GM18508 (cell line): Measurements from ENCODE around the gene GAB2.
"Not testable (repeated sequence)": the region's sequence is repeated elsewhere in the genome, so short reads cannot be mapped to it uniquely, and the experiment has no call there.

Source experiments
- ATAC-seq: cut with Tn5 transposase; IDR thresholded peaks from one replicate; pipeline ENCODE4 v1.9.1; 2021; ENCODE audit warnings: moderate number of reproducible peaks; ENCODE audit not compliant: insufficient read depth, unreplicated experiment

GAB2 gene

DNA sequence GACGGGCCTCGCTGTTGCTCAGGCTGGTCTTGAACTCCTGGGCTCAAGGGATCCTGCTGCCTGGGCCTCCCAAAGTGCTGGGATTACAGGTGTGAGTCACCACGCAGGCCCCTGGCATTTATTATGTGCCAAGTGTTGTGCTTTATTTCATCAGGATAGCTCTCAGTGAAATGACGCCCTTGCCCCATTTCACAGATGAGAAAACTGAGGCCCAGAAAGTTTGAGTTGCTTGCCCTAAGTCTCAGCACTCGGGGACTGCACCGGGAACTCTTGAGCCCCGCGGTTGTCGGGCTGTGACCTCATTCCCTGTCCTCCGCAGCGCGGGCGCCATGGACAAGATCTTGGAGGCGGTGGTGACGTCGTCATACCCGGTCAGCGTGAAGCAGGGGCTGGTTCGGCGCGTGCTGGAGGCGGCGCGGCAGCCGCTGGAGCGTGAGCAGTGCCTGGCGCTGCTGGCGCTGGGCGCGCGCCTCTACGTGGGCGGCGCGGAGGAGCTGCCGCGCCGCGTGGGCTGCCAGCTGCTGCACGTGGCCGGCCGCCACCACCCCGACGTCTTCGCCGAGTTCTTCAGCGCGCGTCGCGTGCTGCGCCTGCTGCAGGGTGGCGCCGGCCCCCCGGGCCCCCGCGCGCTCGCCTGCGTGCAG lies 221.6 kb downstream of the GAB2 start:
- no peak for ATAC-seq

DNA sequence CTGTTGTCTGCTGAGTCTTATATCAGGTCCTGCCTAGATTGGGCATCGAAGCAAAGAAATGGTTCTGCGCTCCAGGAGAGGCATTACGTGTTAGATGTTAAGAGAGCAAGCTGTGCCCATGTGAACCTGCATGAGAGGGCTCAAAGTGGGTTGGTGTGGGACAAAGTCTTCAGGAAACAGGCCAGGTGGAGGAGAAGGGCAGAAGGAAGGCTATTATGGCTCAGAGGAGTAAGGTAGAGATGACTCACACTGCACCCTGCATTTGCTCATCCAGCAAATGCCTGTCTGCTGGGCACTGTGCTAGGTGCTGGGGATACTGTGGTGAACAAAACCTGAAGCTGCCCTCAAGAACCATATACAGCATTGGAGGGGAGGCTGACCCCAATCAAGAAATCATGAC lies 223.1 kb downstream of the GAB2 start:
- no peak for ATAC-seq

DNA sequence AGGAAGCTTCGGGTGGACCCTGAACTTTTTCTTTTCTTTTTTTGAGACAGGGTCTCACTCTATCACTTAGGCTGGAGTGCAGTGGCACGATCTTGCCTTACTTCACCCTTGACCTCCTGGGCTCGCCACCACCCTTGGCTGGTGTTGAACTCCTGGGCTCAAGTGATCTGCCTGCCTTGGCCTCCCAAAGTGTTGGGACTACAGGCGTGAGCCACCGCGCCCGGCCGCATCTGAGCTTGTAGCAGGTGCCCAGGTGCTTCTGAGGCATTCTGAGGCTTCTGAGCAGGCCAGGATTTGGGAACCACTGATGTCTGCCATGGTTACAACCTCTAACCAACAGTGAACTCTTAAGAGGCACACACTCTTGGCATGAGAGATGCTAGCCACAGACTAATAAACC lies 223.8 kb downstream of the GAB2 start:
- no peak for ATAC-seq

DNA sequence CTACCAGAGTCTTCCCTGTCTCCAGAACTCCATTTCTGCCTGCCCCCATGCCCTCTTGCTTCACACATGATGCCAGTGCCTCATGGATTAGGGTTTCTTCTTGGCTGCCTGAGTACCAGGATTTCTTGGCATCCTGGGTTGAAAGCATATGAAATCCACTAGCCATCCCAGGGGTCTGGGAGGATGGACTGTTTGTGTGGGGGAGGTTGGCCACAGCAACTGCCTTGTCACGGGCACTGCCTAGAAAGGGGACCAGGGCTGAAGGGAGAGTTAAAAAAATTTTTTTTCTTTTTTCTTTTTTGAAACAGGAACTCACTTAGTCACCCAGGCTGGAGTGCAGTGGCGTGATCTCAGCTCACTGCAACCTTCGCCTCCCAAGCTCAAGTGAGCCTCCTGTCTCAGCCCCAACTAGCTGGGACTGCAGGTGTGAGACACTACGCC lies 224.7 kb downstream of the GAB2 start:
- no peak for ATAC-seq

DNA sequence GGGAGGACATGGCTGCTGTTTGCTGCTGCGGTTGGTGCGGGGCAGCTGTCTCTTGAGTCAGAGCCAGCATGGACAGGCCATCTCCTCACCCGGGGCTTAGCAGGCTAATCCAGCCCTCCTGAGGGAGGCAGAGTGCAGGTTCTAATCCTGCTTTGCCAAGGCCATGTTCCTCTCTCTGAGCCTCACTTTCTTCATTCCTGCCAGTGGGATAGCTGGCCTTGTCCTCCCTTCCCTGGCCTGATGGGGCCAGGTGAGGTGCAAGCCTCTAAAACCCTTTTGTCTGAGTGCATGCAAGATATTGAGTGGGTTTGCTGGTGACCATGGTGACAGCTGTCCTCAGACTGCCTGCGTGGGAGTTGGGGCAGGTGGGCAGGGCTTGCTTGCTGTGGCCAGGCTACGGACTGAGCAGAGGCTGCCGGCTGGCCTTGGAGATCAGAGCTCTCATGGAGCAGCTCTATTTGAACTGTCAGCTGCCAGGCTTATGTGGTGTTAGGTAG lies 225.3 kb downstream of the GAB2 start:
- no peak for ATAC-seq

DNA sequence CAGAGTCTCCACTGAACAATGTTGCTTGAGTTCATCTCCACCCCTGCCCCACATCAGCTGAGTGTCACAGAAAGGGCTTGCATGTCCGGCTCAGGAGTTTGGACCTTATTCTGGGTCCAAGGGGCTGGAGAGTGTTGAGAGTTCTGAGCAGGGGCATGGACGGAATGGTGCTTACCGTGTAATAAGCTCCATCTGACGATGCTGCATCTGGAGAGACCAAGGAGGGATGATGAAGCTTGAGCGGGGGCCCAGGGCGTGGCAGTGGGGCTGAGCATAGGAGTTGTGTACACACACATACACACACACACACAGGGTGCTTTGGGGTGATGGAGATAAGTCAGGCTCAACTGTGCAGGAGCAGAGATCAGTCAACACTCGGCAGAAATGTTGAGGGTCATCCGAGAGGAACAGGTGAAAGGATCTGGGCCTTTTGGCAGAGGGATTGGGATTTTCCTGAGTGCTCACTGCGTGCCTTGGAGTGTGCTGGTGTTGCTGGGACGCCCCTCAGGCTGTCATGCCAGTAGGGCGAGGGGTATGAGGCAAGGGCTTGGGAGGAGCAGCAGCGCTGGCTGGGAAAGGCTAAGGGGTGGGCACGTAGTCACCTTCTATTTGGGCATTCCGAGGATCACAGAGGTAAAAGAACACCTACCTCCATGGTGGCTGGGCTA lies 226.6 kb downstream of the GAB2 start:
- no peak for ATAC-seq

DNA sequence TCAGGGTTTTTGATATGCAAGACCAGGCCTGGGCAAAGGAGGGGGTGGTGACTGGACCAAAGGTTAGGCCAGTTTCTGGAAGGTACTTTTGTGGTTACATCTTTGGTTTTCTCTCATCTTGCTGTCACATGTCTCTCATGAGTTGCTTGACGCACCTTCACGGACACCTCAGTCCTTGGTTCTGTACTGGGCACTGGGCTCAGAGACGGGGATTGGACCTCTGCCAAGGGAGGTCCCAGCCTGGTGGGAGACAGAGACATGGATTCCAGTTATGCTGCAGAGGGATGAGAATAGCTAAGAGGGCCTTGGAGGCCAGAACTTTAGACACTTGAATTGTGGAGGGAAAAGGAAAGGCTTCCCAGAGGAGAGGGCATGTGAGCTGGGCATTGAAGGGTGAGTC lies 227.2 kb downstream of the GAB2 start:
- ATAC-seq, result no peak

DNA sequence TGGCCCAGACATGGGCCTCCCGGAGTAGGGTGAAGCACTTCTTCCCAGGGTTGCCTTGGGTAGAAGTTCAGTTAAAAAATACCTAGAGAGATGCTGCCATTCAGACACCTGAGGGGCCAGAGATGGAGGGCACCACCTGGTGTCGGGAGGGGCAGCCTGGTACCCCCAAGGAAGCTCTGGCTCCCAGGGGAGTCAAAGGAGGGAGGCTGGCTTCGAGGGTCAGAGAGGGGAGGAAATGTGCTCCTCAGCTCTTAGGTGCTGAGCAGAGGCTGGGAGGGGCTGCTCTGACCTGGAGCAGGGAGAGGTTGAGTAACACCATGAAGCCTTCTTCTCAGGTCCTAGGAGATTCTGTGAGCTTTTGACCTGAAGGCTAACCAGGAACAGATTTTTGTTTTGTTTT lies 227.8 kb downstream of the GAB2 start:
- no peak for ATAC-seq

DNA sequence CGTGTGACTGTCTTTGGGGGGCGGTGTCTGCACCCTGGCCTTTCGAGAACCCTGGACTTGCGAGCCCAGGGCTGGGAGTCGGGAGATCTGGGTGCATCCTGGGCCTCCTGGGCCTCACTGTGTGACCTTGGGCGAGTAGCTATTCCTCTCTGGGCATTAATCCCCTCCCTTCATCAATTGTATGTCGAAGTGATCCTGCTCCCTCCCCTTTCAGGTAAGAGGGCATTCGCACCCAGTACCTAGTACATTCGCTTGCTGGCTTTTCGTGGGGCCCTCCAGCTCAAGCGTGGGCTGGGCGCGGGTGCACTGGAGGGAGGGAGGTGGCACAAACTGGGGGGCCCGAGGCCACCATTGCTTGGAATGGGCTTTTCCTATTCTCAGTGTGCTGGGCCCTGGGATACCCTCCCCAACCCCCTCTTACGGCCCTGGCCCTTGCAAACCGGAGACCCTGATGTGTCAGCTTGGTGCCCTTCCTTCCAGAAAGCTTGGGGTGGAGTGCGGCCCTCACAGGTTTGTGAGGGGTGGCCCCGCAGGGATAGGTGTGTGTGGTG lies 228.4 kb downstream of the GAB2 start:
- ATAC-seq, result no peak

DNA sequence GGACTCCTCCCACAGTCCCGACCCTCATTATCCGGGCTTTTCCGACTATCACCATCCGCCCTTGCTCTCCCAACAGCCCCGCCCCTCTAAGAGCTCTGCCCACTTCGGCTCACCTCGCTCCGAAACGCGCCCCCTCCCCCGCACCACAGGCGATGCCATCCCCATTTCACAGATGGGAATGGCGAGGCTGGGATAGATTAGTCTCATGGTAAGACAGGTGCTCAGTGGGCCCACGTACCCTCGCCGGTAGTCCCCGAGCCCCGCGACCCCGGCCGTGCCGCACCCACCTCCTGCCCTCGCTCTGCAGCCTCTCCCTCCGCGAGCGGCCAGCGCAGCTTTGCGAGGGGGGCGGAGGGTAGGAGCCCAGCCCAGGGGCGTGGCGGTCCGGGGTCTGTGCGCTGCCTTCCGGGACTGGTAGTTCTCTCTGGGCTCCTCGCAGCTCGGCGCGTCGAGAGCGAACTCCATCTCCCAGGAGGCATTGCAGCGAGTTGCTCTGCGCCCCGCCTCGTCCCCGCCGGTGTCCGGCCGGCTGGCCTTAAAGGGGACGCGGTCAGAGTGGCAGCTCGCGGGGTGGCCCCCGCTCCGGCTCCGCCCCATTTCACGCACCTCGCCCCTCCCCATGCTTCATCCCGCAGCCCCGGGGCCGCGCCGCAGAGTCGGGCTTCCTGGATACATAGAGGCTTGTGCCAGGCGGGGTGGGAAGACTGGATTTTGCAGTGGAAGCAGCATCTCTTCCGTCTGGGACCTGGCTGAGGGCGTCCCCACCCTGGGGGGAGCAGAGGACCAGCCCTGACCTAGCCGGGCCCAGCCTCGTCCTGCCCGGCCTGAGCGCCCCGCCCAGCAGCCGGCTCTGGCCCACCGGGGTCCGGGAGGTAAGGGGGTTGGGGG lies 229.1 kb downstream of the GAB2 start, which contains the start of the genes KCTD21 and USP35:
TSS of gene KCTD21 (minus strand) at position 341 of the 888 bp plus-strand sequence. CDS start 14,072 bp downstream, outside the sequence.
TSS of gene USP35 (plus strand) at position 634 of the 888 bp plus-strand sequence. CDS start 7,327 bp downstream, outside the sequence.
- ATAC-seq, result peak; percentile 80

DNA sequence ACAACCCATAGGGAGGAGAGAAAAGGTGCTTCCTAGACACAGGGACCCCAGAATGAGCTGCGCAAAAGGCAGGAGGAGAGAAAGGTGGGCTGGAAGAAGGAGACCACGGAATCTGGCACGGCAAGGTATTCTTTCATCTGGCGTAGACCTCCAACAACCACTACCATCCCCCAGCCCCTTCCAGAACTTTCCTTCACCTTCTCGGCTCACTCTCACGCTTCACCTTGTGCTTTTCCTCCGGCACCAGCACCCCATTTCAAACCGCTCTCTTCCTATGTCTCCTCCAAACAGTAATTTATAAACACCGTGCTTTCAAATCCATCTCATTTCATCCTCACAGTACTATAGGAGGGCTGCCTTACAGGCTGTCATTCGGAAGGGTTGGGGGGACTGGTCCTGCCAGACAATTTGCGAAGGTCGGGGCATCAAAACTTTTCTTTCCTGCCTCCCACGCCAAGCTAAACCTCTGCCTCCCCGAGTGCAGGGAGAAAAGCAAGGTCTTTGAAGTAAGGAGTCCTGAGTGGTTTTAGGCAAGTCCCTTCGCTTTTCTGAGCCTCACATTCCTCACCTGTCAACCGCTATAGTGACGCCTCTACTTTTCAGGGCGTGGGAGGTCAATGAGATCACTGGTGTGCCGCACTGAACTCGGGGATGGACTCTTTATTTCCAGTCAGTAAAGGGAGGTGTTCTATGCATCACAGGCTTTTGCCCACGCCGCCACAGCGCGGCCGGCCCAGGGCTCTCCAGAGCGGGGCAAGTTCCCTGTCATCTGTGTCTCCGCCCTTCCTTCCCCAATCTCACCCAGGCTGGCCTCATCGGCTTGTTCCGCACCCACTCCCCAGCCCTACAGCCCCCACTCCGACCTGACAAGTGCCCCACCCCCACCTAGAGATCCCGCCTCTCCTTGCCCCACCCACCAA lies 230.0 kb downstream of the GAB2 start:
- ATAC-seq, result peak; percentile 14

DNA sequence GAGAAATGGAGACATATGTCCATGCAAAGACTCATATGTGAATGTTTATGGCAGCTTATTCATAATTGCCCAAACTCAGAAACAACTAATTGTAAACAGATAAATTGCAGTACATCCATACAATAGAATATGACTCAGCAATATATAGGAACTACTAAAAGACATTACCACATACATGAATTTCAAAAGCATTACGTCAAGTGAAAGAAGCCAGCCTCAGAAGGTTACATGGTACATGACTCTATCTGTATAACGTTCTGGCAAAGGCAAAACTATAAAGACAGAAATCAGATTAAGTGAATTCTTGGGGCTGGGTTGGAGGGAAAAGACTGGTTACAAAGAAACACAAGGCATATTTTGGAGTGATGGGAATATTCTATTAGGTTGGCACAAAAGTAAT lies 236.4 kb downstream of the GAB2 start:
- ATAC-seq, result no peak

DNA sequence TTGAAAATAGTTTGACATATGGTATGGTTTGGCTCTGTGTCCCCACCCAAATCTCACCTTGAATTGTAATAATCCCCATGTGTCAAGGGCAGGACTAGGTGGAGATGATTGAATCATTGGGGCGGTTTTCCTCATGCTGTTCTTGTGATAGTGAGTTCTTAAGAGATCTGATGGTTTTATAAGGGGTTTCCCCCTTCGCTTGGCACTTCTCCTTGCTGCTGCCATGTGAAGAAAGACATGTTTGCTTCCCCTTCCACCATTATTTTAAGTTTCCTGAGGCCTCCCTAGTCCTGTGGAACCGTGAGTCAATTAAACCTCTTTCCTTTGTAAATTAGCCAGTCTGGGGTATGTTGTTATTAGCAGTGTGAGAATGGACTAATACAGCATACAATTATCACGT lies 236.9 kb downstream of the GAB2 start:
- ATAC-seq, result no peak

DNA sequence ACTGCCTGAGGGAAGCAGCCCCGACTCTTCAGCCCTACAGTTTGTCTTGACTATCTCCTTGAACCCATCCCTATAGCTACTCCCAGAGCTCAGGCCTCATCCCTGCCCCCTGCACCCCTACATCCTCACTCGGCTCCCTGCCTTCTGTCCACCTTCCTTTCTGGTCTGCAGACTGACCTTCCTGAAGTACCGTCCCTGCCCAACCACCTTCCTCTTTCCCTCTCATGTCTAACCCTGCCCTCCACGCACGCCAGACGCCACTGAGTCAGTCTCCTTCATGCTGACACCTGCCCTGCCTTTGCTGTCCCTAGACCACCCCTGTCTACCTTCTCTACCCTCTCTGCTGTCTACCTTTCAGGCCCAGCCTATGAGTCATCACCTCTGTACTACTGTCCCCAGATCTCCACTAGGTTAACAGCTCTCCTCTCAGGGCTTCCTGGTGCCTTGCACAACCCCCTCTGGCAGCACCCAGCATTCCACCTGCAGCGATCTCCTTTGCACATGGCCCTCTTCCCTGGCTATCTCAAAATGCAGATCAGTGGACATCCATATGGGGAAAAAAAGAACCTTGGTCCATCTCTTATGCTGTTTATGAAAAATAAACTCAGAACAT lies 238.1 kb downstream of the GAB2 start:
- ATAC-seq, result no peak

DNA sequence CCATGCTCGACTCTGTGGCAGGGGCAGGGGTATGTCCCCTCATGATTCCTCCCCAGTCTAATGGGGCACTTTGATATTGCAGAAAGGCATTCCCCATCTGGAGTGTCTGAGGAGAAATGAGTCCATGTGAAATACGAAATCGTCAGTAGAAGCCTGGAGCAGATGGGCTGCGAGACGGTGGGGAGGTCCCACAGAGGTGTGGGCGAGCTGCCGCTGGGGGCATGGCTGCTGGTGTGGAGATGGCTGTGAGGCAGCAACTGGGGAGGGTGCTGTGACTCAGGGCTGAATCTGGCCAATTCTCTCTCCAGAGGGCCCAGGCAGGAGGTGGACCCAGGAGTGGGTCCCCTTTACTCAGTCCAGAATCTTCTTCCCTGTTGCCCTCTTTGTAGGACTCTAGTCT lies 240.4 kb downstream of the GAB2 start:
- no peak for ATAC-seq

DNA sequence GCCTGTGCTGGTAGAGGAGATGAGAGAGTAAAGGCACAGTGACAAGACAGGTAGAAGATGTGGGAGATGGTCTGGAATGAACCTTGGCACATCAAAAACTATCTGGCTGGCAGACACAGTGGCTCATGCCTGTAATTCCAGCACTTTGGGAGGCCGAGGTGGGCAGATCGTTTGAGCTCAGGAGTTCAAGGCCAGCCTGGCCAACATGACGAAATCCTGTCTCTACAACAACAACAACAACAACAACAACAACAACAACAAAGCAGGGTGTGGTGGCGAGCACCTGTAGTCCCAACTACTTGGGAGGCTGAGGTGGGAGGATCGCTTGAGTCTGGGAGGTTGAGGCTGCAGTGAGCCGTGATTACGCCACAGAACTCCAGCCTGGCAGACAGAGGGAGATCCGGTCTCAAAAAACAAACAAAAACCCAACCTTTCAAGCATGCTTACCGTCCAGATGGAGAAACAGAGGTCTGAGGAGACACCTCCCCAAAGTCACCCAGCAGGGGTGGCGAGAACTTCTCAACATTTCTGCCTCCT lies 240.9 kb downstream of the GAB2 start:
- no peak for ATAC-seq

DNA sequence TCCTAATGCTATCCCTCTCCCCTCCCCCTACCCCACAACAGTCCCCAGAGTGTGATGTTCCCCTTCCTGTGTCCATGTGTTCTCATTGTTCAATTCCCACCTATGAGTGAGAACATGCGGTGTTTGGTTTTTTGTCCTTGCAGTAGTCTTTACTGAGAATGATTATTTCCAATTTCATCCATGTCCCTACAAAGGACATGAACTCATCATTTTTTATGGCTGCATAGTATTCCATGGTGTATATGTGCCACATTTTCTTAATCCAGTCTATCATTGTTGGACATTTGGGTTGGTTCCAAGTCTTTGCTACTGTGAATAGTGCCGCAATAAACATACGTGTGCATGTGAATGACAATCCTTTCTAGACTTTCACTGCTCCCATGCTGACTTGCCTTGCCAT lies 241.8 kb downstream of the GAB2 start:
- not testable (repeated sequence) for ATAC-seq

DNA sequence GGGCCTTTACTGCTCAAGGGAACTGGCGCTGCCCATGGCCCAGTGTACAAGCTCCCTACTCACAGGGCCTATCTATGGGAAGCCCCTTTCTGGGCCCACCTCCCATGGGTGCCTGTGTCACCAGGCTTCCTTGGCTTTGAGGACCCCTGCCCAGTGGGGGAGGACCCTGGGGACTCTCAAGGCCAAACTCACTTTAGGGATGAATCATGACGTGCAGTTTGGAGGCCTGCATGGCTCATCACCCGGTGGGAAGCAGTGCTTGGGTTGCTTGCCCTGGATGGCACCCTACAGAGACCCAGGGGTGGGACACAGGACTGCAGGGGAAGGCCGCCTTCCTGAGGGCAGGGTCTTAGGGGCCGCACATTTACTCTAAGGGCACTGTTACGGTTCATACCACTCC lies 245.7 kb downstream of the GAB2 start:
- ATAC-seq, result no peak
